ENCODE data around the gene IFNK.

GRCh38 chr9:27549196-27549755, 25.2 kb downstream of the IFNK start:
- no peak for TF ChIP-seq CTCF (IDR thresholded peaks at IDR 0.05)
- no peak for TF ChIP-seq POLR2A (IDR thresholded peaks at IDR 0.05)

All from adrenal gland (tissue), 5 donors.